Fibroblast of skin of right quadriceps (primary cell): Measurements from ENCODE around the gene SLC39A11.
"Not testable (repeated sequence)": the region's sequence is repeated elsewhere in the genome, so short reads cannot be mapped to it uniquely, and the experiment has no call there.

Experiments
- DNase-seq: peaks from one replicate; pipeline ENCODE4 v3.0.0-alpha.2; 2013

Gene SLC39A11

DNA sequence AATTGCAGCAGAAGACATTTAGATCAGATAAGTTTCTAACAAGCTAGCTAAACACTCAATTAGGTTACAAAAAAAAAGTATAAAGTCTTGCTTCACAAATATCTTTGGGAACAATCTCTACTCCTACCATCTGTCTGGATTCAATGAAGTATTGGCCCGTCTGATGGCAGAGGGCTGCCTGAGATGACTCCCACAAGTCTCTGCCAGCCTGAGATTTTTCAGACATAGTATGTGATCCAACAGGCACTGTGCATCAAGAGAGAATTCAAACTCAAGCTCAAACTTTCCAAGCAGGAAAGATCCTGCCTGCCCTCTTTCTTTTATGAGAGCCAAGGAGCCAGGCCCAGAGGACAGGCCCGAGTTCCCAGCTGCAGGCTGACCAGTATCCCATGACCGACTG lies 22.6 kb downstream of the SLC39A11 start:
- no peak for DNase-seq

DNA sequence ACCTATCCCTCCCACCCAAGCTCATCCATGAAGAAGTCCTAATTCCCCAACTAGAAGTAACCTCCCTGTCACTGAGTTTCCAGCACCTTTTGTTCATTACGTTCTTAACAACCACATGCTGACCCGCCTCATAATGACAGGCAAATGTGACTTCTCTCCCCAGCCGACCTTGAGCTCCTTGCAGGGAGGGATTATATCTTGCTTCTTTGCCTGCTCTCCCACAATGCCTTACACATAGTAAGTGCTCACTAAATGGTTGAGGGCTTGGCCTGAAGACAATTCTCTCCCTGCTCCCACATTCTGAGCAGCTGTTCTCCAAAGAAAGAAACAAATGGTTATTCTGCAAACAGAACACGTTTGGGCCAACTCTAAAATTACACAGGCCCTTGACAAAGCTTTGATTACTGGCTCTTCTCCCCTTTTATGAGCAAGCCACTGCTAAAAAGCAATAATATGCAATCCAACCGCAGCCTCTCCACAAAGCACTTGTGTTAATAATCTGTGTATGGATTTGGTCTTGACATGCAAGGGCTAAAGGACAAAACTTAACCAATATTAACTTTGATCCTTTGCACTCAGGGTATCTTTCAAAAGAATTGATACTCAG lies 23.2 kb downstream of the SLC39A11 start:
- DNase-seq: no peak

DNA sequence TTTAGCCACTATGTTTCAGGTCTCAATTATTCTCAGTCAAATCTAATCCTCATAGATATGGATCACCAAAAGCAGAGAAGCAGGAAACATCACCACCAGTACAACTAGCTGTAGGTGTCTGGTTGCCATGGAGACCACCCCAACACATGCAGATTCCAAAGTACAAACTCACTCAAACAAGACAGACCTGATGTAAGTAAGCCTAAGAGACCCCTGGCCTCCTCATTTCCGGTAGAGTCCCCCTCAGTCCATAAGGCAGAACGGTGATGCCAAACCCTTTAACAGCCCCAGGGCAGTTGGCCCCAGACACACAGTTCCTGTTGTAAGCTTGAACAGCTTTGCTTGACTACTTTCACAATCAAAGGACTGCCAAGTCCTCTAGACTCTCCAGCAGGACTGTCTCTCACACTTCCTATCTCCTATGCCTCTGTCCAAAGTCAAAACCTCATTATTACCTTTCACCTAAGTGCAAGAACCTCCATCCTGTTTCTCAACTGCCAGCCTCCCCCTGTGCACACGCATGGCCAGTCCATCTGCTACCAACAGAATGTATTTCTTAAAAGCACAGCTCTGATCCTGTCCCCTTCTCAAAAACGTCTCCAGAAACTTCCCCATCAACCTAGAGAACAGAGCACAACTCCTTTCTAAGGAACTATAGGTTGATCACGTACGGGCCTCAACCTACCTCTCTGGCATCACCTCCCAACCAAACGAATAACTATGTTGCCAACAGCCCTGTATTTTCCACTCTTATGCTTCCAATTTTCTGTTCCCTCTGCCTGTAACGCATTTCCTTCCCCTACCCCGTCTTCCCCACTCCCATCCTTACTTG lies 23.9 kb downstream of the SLC39A11 start:
- DNase-seq: peak; percentile 76

DNA sequence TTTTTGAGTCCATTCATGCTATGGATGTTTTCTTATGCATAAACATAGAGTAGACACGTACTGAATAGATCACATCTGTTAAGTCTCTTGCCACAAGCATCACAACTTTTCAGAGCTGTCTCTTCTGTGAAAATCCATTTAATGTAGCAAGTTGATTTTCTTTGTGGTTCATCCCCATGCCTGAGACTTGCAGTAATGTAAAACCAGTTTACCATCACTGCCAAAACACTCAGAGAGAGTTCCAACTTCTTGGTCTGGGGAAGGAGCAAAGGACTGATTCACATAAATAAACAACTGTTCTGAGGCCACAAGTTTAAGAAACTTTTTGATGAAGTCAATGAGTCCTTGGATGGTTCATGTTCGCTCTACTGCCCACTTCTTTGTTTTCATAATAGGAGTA lies 24.8 kb downstream of the SLC39A11 start:
- DNase-seq: peak; percentile 66

DNA sequence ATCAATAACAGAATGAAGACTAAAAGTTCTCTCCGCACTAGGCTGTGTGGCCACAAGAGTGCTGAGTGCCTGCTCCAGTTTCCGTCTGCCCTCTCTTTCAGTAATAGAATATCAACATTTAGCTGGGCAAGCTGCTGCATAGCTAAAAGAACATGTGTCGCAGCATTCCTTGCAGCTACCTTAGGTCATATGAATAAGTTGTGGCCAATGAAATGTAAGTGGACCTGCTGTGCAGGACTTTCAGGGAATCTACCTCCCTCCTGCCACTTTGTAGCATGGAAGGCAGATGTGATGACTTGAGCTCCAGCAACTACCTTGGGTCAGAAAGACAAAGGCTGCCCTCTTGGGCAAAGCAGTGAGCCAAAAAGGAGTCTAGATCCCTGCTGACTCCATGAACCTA lies 25.4 kb downstream of the SLC39A11 start:
- DNase-seq: no peak

DNA sequence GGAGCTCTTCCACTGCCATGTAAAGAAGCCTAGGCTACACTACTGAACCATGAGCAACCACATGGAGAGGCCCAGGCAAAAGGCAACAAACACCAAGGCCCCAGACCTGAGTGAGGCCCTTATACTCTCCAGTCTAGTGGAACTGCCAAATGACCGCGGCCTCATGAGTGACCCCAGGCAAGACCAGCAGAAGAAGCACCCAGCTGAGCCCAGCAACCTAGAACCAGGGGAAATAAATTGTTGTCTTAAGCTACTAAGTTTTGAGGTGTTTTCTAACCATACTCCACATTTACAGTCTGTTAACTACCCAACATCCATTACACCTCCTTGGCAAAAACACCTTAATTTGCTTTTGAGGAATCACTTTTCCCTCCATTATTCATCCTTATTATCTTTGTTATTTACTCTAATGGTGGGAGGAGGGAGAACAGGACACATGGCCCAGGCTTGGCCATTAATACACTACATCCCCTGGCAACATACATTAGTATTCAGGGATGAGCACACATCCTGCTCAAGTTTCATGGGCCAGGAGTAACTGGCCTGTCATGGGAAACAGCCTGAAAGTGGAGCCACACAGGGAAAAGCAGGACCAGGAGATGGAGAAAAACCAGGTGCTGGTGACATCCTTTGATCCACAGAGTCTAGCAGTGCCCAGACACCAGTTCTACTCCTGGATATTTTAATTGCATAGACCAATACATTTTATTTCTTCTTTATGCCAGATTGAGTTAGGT lies 26.2 kb downstream of the SLC39A11 start:
- DNase-seq: no peak

DNA sequence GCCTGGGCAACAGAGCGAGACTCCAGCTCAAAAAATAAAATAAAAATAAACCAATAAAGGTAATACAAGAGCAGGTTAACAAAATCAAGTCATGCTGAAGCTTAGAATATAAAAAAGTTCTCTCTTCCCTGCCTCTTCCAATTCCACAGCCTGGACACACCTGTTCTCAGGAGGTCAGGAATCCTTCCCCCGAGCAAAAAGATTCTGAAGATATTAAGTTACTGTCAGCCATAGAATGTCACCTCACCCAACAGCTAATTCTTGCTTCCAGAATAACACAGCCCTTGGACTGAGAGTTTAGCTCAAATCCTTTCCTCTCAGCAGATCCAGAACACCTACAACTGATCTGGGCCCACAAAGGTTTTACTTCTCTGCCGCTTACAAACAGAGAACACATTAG lies 27.1 kb downstream of the SLC39A11 start:
- no peak for DNase-seq

DNA sequence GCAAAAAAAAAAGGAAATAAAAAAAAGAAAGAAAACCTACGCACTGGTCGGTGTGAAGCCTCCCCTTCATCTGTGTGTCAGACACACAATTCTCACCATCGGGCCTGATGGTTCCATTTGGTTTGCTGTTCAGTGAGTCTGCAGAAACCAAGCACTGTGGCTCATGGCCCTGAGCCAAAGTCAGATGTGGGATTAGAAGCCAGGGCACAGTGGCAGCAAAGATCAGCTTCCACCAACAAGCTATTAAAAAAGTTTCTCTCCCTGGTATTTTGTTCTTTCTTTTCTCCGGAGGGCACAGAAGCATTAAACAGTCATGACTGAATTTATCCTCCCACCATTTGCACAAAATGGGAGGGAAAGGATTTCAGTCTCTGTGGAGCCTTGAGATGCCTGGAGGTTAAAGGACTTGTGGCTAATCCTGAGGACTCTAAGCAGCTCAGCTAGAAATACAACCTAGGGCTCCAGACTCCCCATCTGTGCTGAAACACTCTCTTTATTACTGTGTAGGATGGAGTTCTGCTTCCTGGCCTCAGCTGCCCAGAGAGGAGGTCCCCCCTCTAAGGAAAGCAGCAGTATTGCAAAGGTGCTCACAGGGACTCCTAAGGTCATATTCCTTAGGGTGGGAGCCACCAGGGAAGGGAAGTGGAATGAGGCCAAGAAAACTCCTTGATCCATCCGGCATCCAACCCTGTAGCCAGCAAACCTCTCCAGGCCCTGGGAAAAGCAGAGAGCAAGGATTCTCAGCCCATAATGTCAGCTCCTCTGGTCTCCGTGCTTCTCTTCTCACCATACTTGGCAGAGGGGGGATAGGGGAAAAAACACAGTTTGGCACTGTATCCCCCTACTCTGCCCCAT lies 28.2 kb downstream of the SLC39A11 start:
- DNase-seq: peak; percentile 15

DNA sequence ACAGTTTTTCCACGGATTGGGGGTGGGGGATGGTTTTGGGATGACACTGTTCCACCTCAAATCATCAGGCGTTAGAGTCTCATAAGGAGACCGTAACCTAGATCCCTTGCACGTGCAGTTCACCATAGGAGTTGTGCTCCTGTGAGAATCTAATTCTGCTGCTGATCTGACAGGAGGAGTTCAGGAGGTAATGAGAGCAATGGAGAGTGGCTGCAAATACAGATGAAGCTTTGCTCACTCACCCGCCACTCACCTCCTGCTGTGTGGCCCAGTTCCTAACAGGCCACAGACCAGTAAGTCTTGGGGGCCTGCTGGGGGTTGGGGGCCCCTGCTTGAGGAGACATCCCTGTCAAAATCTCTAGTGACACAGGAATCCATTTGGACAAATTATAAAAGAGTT lies 29.8 kb downstream of the SLC39A11 start:
- no peak for DNase-seq

DNA sequence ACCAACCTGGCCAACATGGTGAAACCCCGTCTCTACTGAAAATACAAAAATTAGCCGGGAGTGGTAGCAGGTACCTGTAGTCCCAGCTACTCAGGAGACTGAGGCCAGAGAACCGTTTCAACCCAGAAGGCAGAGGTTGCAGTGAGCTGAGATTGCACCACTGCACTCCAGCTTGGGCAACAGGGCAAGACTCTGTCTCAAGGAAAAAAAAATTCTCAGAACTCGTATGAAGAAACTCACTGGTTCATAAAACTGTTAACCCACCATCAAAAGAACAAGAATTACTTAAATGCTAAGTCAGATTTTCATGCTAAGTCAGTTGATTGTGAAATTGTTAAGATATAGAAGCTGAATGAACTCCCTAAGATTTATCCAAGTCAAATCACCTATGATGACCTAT lies 31.3 kb downstream of the SLC39A11 start:
- DNase-seq: no peak

DNA sequence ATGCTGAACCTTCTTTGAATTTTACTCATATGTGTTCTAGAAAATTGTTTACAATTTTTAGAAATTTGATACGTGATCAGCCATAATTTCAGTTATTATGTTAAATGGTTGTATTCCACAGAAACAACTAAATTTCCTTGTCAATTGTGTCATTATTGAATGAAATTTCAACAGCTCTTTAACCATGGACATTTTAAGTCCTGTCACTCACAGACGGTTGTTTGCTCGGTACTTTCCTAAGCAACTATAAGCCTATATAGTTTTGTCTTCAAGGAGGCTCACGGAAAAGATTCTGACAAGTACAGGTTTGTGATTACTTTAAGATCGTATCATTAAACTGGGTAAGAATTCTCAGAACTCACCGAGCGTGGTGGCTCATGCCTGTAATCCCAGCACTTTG lies 31.8 kb downstream of the SLC39A11 start:
- DNase-seq: no peak

DNA sequence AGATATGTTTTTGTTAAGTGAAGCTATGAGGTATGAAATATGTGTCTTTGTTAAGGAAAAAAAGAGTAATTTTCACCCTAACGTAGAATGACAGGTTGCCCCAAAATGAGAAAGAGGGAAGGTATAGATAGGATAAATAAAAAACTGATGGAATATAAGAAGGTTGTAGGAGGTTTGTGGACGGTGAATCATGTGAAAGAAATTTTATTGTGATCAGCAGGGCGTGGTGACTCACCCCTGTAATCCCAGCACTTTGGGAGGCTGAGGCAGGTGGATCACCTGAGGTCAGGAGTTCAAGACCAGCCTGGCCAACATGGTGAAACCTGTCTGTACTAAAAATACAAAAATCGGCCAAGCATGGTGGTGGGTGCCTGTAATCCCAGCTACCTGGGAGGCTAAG lies 32.8 kb downstream of the SLC39A11 start:
- not testable (repeated sequence) for DNase-seq

DNA sequence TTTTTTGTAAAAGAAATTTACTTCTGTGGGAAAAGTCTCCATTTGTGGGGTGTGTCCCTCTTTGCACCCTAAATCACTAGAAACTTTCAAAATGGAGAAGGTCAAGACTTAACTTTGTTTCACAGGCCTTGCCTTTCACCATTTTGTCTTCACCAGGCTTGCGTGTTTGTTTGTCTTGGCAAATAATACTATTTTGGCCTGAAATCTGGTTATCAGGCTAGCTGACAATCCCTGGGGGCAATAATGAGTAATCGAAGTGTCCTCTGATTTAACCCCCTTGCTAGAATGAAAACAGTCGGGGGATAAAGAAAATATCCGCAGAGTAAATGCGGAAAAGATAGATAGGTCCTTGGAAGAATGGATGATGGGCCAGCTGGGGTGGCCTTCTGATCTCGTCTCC lies 34.5 kb downstream of the SLC39A11 start:
- peak; percentile 12 for DNase-seq

DNA sequence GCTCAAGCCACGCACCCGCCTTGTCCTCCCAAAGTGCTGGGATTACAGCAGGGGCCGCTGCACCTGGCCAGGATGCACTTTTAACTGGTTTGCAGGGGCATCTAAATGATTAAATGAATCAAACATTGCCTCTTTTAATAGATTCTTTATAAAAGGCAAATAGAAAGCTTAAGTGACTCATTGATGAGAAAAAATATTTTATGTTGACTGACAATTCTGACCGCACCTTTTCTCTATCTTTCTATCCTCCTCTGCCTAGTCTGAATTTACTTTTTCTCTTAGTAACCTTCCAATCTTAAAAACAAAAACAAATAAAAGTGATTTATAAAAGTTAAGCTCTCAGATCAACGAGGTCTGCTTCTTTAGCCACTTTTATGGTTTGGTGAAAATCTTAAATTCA lies 35.3 kb downstream of the SLC39A11 start:
- DNase-seq: no peak

DNA sequence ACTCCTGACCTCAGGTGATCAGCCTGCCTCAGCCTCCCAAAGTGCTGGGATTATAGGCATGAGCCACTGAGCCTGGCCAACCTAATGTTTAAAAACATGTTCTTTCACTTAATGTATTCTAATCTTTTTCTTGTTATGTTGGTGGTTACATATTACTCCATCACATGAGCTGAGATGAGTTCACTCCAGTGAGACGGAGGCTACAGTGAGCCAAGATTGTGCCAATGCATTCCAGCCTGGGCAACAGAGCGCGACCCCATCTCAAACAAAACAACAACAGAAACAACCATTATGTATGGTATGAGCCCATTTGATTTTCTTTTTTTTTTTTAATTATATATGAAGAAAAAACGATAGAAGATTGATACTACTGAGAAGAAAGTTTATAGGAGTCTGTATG lies 39.6 kb downstream of the SLC39A11 start:
- DNase-seq: no peak

DNA sequence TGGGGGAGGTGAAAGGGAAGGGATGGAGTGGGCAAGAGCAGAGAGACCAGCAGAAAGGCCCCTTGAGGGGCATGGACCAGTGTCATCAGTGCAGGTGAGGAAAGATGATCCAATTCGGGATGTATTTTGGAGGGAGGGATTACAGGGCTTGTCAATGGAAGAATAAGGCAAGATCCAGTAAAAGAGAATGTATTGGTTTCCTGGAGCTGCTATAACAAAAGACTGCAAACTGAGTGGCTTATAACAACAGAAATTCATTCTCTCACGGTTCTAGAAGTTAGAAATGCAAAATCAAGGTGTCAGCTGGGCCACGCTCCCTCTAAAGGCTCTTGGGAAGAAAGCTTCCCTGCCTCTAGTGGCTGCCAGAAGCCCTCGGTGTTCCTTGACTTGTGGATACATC lies 41.7 kb downstream of the SLC39A11 start:
- DNase-seq: no peak

DNA sequence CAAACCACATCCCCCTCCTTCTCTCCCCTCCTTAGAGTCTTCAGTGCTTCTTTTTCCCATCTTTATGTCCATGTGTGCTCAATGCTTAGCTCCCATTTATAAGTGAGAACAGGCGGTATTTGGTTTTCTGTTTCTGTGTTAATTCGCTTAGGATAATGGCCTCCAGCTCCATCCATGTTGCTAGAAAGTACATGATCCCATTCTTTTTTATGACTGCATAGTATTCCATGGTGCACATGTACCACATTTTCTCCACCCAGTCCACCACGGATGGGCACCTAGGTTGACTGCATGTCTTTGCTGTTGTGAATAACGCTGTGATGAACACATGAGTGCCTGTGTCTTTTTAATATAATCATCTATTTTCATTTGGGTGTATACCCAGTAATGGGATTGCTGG lies 44.3 kb downstream of the SLC39A11 start:
- no peak for DNase-seq

DNA sequence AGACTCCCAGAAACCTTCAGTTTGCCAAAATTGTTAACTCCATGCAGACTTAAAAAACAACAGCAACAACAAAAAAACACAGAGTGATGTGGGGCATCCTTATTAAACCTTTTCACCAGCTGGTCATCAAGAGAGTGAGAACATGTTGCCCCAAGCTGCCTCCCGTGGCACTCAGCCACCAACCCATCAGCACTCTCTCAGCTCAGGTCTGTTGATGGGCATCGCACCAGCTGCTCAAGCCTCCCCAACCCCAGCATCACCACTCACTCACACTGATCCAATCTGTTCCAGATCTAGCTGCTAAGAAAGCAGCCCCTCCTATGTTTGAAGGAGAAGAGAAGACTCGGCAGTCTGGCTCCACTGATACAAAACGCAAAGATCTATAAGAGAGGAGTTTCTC lies 46.8 kb downstream of the SLC39A11 start:
- no peak for DNase-seq

DNA sequence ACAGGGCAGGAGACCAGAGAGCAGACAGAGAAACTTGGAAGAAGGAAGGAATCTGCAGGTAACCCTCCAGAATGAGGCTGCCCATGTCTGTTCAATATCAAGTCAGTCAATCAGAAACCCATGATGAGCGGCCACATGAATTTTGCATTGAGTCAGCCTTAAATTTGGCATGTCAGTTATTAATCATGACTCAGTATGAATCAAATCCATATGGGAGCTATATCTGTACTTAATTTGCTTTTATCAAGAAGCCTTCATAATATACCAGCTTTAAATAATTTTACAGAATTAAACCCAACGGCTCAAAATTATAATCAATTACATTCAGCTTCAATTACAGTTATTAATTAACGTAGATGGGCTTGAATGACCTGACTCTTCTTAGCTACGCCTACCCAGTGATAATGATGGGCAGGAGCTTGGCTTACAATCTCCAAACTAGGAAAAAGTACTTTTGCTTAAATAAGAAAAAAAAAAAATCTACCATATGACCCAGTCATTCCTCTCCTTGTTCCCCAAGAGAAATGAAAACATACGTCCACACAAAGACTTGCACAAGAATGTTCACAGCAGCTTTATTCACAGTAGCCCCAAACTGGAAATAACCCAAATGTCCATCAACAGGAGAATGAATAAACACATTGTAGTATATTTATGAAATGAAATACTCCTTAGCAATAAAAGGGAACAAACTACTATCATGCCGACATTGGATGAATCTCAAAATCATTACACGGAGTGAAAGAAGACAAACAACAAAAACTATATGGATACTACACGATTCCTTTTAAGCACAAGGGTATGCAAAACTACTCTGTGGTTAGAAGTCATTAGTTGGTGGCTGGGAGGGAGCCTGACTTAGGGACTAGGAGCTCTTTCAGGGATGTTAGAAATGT lies 48.6 kb downstream of the SLC39A11 start:
- peak; percentile 87 for DNase-seq

DNA sequence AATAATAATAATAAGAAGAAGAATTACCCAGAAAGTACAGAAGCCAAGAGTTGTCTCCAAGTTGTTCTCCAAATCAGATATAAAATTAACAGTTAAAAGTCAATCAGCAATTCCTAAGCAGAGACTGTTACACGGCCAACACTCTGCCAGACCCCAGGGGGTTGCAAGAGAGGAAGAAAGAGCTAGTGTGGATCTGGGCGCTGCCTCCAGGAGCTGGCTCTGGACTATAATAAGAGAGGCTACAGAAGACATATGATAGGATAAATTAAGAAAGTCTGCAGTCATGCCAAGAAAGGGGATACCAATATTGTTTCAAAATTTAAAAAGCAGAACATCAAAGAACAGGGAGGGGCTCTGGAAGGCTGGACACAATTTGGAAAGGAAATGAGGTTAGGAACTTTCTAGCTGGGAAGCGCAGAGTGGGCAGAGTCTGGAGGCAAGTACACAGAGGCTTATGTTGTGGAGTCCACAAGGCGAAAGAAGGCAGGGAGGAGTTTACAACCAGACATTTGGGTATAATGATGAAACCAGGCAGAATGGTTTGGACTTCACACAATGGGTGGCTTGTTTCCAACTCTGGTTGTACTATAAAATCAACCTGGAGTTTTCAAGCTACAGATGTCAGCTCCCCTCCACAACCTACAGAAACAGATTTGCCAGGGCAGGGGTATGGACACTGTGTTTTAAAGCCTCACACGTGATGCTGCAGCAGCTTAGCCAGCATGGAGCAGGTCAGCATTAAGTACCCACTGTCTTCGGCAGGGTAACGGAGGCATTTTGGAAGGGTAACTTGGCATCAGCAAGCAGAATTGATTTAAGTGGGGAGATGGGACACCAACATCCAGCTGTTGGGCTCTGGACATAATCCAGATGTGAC lies 49.4 kb downstream of the SLC39A11 start:
- peak; percentile 58 for DNase-seq

DNA sequence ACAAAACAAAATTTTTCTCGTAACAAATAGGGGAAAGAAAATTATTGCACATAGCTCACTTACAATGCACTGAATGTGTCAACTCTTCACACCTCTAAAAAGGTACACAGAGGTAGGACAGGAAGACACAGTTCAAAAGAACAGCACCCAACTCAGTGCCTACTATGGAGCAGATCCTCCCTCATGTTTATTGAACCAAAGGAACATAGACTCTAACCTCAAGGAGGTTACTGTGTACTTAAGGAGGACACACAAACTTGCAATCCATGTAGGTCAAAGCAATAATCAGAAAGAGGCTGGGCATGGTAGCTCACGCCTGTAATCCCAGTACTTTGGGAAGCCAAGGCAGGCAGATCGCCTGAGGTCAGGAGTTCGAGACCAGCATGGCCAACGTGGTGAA lies 50.3 kb downstream of the SLC39A11 start:
- no peak for DNase-seq
